GM21381 (cell line): ENCODE measurements around the gene PEAK3.

Source experiments
- ATAC-seq: cut with Tn5 transposase; IDR thresholded peaks from one replicate; pipeline ENCODE4 v1.9.1; 2021; ENCODE audit warnings: mild to moderate bottlenecking, moderate library complexity; ENCODE audit not compliant: unreplicated experiment

Gene PEAK3

DNA sequence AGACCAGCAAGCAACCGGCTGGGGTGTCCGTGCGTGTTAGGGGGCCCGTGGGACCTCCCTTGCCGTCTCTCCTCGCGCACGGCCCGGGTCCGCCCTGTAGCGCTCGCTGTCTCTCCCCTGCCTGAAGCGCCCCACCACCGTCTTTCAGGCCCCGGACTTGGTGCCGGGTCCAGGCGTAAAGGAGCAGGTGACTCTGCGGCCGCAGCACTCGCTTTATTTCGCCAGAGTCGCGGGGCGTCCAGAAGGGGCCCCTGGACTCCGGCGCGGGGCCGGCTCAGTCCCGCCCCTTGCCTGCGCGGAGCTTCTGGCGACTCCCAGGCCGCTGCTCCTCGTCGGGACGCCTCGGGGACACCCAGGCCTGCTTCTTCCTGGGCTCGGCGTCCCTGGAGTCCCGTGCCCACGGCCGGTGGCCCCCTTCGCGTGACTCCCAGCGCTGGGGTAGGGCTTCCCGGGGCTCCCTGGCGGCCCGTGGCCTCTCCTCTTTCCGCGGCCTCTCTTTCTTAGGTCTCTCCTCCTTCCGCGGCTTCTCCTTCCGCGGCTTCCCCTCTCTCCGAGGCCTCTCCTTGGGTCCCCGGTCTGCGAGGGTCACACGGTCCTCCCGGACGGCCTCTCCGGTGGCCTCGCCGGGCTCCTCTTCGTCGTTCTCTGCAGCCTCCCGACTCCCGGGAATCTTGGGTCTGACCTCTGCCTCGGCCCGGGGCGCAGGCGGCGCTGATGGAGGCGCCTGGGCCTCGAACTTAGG is 29.7 kb downstream of the PEAK3 start:
- no peak for ATAC-seq

DNA sequence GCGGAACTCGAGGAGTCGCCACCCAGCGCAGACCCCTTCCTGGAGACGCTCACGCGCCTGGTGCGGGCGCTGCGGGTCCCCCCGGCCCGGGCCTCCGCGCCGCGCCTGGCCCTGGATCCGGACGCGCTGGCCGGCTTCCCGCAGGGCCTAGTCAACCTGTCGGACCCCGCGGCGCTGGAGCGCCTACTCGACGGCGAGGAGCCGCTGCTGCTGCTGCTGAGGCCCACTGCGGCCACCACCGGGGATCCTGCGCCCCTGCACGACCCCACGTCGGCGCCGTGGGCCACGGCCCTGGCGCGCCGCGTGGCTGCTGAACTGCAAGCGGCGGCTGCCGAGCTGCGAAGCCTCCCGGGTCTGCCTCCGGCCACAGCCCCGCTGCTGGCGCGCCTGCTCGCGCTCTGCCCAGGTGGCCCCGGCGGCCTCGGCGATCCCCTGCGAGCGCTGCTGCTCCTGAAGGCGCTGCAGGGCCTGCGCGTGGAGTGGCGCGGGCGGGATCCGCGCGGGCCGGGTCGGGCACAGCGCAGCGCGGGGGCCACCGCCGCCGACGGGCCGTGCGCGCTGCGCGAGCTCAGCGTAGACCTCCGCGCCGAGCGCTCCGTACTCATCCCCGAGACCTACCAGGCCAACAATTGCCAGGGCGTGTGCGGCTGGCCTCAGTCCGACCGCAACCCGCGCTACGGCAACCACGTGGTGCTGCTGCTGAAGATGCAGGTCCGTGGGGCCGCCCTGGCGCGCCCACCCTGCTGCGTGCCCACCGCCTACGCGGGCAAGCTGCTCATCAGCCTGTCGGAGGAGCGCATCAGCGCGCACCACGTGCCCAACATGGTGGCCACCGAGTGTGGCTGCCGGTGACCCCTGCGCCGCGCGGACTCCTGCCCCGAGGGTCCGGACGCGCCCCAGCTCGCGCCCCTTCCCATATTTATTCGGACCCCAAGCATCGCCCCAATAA is 30.6 kb downstream of the PEAK3 start:
- no peak for ATAC-seq

DNA sequence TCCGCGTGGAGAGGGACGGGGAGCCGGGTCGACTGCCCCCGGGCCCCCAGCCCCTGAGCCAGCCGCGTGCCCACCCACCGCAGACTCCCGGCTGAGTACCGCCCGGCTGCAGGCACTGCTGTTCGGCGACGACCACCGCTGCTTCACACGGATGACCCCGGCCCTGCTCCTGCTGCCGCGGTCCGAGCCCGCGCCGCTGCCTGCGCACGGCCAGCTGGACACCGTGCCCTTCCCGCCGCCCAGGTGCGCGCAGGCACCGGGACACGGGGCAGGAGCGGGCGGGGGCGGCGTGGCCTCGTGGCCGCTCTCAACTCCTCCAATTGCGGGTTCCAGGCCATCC is 31.2 kb downstream of the PEAK3 start:
- ATAC-seq: no peak

DNA sequence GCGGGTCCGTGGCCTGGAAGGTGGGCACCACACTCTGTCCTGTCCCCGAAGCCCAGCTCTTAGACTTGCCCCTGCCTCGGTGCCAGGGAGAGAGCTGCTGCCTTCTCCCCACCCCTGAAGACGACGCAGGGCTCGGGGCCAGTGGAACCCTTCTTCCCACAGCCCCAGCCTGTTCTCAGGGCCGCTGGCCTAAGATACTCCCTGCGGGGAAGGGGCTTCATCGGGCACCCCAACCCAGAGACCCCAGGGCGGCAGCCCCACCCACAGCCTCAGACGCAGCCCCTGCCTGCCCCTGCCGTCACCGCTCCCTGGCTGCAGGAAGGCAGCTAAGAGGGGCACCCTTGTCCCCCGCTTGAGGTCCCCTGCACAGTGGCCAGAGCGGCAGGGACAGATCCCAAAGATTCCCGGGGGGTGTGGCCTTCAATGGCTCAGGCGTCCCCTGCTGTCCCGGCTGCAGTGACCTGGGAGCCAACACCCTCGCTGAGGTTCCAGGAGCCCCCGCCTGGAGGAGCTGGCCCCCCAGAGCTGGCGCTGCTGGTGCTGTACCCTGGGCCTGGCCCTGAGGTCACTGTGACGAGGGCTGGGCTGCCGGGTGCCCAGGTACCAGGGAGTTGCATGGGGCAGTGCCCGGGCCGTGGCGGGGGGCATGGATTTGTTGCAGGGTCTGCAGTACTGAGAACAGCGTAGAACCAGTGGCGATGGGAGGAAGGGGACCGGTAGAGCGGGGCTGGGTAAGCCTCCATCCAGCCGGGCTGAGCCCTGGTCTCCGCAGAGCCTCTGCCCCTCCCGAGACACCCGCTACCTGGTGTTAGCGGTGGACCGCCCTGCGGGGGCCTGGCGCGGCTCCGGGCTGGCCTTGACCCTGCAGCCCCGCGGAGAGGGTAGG is 31.9 kb downstream of the PEAK3 start:
- no peak for ATAC-seq

DNA sequence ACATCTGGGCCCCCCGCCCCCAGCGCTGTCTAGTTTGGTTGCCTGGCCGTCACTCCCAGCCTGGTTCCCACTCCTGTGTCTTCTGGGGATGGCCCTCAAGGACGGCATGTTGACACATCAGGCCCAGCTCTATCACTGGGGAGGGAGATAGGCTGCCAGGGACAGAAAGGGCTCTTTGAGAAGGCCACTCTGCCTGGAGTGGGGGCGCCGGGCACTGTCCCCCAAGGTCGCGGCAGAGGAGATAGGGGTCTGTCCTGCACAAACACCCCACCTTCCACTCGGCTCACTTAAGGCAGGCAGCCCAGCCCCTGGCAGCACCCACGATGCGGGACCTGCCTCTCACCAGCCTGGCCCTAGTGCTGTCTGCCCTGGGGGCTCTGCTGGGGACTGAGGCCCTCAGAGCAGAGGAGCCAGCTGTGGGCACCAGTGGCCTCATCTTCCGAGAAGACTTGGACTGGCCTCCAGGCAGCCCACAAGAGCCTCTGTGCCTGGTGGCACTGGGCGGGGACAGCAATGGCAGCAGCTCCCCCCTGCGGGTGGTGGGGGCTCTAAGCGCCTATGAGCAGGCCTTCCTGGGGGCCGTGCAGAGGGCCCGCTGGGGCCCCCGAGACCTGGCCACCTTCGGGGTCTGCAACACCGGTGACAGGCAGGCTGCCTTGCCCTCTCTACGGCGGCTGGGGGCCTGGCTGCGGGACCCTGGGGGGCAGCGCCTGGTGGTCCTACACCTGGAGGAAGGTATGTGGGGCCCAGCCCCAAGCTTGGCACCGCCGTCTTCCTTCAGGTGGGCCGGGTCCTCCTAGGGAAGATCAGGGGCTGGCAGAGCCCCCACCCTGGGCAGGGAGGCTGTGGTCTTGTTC is 32.7 kb downstream of the PEAK3 start, which contains the start of gene AMH:
TSS of gene AMH (plus strand) at position 314 of the 857 bp plus-strand sequence. CDS start at position 324, 10 bp downstream.
- ATAC-seq: no peak

DNA sequence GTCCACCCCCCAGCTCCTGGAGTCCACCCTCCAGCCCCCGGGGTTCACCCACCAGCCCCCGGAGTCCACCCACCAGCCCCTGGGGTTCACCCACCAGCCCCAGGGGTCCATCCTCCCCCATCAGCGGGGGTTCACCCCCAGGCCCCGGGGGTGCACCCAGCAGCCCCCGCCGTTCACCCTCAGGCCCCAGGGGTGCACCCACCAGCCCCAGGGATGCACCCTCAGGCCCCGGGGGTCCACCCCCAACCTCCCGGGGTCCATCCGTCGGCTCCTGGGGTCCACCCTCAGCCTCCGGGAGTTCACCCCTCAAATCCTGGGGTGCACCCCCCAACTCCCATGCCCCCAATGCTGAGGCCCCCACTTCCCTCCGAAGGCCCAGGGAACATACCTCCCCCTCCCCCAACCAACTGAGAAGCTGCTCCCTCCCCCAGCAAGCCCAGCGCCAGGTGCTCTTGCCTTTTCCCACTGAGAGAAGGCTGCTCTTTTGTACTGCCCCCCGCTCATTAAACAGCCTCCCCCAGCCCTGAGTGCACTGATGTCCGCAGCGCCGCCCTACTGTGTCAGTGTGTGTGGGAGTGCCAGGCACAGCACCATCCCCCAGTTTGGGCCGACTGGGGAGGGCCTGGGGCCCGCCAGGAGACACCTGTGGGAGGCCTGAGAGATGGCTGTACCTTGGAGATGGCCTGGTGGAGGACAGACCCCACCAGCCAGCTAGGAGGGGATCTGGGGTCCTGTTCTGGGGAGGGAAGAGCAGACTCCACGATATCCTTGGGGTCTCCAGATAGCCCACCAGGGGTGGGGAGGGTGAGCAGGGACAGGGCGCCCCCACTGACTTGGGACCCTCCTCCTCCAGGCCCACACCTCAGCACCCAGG is 33.6 kb downstream of the PEAK3 start:
- no peak for ATAC-seq

DNA sequence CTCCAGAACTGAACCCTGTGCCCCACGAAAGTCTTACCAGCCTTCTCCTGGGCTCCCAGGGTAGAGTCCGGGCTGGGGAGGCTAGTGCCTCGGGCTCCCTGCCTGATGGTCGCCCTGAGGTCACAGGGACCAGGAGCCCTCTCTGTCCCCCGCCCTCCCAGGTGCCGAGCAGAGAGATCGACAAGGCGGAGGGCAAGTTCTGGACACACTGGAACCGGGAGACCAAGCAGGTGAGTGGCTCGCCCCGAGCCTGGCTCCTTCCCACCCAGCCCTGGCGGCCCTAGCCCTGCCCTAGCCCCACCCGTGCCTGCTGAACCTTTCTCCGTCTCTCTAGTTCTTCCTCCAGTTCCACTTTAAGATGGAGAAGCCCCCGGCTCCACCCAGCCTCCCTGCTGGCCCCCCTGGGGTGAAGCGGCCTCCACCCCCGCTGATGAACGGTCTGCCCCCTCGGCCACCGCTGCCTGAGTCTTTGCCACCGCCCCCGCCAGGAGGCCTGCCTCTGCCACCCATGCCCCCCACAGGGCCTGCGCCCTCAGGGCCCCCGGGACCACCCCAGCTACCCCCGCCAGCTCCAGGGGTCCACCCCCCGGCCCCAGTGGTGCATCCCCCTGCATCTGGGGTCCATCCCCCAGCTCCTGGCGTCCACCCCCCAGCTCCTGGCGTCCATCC is 34.4 kb downstream of the PEAK3 start:
- ATAC-seq: no peak

DNA sequence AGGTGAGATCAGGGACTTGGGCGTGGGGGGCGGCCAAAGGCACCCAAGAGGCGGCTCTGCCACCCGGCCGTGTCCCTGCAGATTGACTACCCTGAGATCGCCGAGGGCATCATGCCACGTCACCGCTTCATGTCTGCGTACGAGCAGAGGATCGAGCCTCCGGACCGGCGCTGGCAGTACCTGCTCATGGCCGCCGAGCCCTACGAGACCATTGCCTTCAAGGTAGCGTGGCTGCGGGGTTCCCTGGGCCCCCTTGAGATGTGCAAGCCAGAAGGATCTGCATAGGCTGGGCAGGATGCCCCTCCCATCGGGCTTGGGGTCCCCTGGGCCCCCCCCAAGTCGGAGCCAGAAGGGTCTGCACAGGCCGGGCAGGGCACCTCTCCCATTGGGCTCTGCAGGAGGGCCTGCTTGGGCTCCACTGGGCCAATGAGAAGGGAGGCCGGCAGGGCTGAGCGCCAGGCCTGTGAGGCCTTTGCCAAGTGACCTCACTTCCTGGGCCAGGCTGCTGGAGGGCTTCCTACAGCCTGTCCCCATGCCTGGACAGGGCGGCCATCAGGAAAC is 35.1 kb downstream of the PEAK3 start:
- no peak for ATAC-seq

DNA sequence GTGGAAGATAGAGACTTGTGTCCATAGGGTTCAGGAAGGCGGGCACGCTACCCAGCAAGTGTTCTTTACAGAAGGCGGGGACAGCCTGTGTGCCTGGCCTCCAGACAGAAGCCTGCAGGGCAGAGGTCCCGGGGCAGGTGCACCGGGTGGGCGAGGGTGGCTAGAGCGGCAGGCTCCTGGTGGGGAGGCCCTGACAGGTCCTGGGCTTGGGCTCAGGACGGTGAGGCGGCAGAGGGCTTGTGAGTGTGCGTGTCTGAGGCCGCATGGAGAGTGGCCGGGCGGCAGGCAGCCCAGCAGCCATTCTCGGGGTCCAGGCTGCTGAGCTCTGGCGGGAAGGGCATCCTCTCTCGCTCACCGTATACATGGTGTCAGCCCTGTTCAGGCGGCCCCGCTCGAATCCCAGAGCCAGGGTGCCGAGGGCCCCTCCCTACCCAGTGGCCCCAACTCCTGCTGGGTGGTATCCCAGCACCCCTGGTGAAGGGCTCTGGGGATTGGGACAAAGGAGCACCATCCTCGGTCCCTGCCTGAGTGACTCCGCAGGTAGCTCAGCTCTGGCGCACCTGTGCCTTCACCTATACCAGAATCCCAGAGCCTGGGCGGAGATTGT is 35.9 kb downstream of the PEAK3 start:
- ATAC-seq: no peak

DNA sequence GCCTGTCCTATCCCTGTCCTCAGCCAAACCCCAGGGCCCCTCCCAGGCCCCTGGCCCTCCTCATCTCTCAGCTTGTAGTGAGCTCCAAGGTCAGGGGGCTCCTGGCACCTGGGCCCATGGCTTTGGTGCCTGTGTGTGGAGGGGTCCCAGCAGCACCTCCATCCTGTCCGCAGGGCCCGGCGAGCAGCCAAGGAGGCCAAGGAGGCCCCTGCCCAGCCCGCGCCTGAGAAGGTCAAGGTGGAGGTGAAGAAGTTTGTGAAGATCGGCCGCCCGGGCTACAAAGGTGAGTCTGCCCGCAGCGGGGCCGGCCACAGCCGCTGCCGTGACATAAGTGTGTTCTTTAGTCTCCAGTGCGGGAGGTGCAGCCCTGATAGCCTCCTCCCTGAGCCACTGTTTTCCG is 36.7 kb downstream of the PEAK3 start:
- ATAC-seq: no peak

DNA sequence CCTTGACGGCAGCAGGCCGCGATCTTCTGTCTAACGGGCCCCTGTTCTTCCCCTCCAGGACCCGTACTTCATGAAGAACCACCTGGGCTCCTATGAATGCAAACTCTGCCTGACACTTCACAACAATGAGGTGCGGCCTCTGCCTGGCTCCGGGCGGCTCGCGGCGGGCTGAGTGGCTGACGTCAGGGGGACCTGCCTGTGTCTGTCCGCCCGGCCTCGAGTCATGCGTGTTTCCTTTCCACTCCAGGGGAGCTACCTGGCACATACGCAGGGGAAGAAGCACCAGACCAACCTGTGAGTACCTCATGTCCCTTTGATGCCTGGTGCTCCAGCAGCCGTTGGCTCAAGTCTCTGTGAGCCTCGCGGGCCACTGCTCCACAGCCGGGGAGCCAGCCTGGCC is 37.5 kb downstream of the PEAK3 start:
- ATAC-seq: no peak

DNA sequence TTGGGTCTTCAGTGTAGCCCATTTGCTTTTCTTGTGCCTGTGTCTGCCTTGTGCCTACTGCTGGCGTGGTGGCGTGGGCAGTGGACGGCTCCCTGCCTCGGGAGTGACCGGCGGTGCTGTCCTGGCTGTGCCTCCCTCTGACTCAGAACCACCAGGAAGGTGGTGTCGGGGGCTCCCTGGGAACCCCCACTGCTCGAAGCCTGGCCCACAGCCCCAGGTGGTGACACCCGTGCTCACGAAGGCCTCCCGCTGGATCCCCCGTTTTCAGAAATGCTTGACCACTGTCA is 37.9 kb downstream of the PEAK3 start:
- no peak for ATAC-seq

DNA sequence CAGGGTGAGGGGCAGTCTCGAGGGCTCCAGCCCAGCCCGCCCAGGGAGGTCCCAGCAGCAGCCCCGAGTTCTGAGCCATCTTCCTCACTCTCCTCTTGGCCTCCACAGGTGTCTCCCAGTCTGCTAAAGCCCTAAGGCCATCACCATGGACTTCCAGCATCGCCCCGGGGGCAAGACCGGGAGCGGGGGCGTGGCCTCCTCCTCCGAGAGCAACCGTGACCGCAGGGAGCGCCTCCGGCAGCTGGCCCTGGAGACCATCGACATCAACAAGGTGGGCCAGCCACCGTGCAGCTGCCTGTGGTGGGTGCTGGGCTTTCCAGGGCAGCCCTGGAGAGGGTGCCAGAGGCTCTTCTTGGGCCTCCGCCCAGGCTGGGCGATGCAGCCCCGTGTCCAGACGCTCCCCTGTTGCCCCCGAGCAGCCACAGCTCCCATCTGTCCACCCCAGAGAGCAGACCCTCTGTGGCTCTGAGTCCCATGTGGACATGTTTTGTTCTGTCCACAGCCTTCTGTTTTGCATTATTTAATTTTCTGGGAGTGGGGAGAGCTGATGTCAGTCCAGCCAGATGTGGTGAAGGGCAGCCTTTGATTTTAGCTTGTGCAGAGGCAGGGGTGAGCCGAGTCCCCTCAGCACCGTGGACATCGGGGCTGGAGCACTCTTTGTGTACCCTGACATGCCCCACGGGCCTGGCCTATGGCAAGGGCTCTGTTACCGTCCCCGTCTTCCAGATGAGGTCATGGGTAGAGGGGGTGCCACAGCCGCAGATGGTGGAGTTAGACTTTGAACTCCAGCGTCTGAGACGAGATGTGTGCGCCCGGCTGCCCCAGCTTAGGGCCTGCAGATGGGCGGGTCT is 38.5 kb downstream of the PEAK3 start:
- no peak for ATAC-seq

DNA sequence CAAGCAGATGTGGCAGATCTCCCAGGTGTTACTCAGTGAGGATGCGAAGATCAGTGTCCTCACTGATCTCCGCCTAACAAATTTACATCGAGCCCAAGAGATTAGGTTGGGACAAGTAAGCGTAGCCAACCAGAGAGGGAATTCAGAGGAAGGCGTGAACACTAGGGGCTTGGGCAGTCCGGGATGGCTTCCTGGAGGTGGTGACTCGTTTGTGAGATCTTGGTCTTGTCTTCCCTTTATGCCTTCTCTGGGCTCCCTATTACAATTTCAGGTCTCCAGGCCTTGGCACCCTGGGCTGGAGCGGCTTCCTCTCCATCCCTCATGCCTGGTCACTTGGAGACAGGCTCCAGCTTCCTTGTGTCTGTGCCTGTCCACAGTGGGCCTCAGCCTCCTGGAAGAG is 39.2 kb downstream of the PEAK3 start:
- ATAC-seq: no peak

DNA sequence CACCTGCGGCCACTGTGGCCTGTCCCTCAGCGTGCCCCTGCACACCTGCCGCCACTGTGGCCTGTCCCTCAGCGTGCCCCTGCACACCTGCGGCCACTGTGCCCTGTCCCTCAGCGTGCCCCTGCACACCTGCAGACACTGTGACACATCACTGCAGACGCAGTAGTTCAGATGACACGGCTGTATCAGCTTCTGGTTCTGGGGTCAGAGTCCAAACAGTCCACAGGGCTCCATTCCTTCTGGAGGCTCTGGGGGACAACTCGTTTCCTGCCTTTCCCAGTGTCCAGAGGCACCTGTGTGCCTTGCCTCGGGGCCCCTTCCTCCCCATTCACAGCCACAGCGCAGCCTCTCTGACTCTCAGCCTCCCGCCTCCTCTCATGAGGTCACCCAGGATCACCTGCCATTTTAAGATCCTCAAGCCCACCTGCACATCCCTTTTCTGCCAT is 39.9 kb downstream of the PEAK3 start:
- no peak for ATAC-seq

DNA sequence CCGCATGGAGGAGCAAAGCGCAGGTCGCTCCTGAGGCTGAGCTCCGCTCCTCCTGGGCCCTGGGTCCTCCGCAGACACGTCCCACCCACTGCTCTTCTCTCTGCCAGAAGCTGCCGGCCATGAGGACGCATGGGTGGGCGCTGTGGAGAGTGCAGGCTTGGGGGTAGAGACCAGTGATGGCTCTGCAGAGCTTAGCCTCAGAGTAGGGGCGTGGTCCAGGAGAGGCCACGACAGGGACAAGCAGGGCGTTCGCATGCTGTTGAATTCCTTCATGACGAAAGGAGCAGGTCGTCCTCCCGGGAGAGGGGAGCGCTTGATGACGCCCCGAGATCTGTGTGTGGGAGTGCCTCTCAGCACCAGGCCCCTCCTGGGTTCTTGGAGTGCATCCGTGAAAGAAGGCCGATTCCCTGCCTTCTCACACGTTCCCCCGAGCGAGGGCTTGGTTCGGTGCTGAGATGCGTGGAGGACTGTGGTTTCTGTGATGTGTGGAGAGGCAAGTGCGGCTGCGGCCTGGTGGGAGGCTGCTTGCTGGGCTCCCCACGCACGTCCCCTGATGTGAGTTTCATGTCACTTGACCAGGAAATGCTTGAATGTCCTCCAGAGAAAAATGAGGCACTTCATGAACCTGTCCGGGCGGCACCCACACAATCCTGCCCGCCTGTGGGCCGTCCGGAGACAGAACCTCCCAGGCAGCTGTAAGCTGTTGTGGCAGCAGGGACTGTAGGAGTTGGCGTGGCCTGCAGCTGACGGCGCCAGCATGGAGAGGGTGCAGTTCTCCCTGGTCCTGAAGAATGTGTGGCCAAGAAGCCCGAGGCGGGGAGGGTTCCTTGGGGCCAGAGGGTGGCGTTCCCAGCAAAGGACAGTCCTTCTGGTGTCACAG is 40.9 kb downstream of the PEAK3 start:
- ATAC-seq: no peak
